ENCODE measurements around the gene EML4. TPM values are rescaled to one million over a fixed set of nuclear protein-coding genes. Genes with fewer than 3 reads are reported as not detected.
"Not testable (repeated sequence)": the region's sequence is repeated elsewhere in the genome, so short reads cannot be mapped to it uniquely, and the experiment has no call there.

The EML4 gene
- total RNA-seq, 3 donors from 2014 or later: 47.9 to 88.3 (median 66.3) TPM

DNA sequence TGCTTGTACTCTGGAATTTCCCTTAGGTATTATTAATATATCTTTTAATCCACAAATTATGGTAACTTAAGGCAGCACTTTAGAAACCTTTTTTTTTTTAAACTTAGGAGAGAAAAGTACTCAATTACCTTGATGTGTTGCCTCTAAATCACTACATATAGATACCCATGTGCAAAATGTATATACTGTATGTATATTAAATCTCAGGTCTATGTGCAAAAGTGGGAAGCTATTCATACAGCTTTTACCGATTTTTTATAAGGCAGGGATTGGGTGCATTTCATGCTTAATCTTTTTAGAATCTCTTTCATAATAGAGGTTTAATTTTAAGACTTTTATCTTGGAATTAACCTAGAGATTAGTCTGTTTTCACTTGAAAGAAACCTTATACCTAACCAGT, 3.4 kb downstream of the EML4 start:
- no peak for DNase-seq
- TF ChIP-seq, protein P1, sequence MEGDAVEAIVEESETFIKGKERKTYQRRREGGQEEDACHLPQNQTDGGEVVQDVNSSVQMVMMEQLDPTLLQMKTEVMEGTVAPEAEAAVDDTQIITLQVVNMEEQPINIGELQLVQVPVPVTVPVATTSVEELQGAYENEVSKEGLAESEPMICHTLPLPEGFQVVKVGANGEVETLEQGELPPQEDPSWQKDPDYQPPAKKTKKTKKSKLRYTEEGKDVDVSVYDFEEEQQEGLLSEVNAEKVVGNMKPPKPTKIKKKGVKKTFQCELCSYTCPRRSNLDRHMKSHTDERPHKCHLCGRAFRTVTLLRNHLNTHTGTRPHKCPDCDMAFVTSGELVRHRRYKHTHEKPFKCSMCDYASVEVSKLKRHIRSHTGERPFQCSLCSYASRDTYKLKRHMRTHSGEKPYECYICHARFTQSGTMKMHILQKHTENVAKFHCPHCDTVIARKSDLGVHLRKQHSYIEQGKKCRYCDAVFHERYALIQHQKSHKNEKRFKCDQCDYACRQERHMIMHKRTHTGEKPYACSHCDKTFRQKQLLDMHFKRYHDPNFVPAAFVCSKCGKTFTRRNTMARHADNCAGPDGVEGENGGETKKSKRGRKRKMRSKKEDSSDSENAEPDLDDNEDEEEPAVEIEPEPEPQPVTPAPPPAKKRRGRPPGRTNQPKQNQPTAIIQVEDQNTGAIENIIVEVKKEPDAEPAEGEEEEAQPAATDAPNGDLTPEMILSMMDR (IDR thresholded peaks at IDR 0.05): no peak
- intact Hi-C loops (cut with DNase I, micrococcal nuclease): no loop called here
- Histone ChIP-seq H3K4me1 (ENCODE audit: low read depth) (peaks cover 18% of the 10 kb centered on the region), H3K36me3 (ENCODE audit: low read depth) (no peaks in the 10 kb centered on the region), H3K9me3 (no peaks in the 10 kb centered on the region), H3K4me3 (no peak overlapping the region)
- ATAC-seq: no peak

- H3K4me3 ChIP-seq; DNase-seq; ATAC-seq; intact Hi-C loops (cut with DNase I, micrococcal nuclease); H3K9me3 ChIP-seq; H3K36me3 ChIP-seq (ENCODE audit: low read depth): not testable (repeated sequence)
- peaks cover 18% of the 10 kb centered on the region for H3K4me1 ChIP-seq (ENCODE audit: low read depth)
These were observed 4.3 kb downstream of the EML4 start for GRCh38 chr2:42173467-42173866.

DNA sequence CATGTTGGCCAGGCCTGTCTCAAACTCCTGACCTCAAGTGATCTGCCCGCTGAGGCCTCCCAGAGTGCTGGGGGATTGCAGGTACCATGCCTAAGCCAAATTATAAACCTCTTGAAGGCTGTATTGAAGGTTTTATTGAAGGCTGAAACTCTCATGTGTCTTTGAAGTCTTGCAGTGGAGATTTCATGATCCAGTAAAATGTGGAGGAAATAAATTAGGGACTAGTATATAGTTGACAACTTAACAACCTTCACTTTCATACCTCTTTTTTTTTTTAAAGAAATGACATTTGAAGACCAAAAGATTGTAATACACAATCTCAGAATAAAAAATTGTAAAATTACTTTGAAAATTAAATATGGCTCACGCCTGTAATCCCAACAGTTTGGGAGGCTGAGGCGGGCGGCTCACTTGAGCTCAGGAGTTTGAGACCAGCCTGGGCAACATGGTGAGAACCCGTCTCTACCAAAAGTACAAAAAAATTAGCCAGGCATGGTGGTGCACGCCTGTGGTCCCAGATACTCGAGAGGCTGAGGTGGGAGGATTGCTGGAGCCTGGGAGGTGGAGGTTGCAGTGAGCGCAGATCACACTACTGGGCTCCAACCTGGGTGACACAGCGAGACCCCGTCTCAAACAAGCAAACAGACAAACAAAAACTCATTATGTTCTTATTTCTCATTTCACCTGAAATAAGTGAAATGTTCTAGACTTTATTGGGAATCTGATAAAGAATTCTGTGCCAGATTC, 8.0 kb downstream of the EML4 start:
- Histone ChIP-seq H3K4me3 (no peak overlapping the region), H3K4me1 (ENCODE audit: low read depth) (peaks cover 10% of the 10 kb centered on the region), H3K36me3 (ENCODE audit: low read depth) (no peaks in the 10 kb centered on the region), H3K9me3 (no peaks in the 10 kb centered on the region)
- intact Hi-C loops (cut with DNase I, micrococcal nuclease): no loop called here
- TF ChIP-seq, protein P1 (IDR thresholded peaks at IDR 0.05): no peak
- ATAC-seq: no peak
- DNase-seq: no peak

DNA sequence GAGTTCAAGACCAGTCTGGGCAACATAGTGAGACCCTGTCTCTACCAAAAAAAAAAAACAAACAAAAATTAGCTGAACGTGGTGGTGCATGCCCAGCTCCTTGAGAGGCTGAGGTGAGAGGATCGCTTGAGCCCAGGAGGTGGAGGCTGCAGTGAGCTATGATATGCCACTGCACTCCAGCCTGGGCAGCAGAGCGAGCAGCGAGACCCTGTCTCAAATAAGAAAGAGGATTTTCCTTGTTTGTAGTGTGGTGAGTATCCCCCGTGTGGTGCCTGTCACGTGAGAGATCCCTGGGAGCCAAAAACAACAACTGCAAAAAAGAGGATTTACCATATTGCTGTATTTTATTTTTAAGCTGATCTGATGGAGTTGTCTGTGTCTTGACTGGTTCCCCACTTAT, 9.2 kb downstream of the EML4 start:
- H3K4me1 ChIP-seq (ENCODE audit: low read depth): peaks cover 14% of the 10 kb centered on the region
- H3K36me3 ChIP-seq (ENCODE audit: low read depth): no peaks in the 10 kb centered on the region
- no peak overlapping the region for H3K4me3 ChIP-seq
- intact Hi-C loops (cut with DNase I, micrococcal nuclease): no loop called here
- ATAC-seq (no peak), DNase-seq (no peak)
- H3K9me3 ChIP-seq: no peaks in the 10 kb centered on the region
- TF ChIP-seq, protein P1 (IDR thresholded peaks at IDR 0.05): no peak

DNA sequence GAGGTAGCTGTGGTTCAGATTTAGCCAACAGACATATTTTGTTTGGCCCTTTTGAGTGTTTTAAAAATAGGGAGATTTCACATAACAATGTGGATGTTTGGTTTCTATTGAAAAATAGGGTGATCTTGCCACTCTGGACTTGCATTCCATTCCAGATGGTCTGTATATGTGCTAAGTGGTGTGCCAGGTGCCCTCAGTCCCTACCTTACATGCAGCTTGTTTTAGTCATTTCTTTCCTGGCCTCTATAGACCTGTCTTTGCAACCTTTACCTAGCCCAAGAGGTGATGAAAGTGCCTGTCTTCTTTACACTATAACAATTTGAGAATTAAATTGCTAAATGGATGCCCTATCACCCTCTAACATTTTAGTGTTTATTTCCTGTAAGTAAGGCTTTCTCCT, 11.1 kb downstream of the EML4 start:
- intact Hi-C loops (cut with DNase I, micrococcal nuclease): no loop called here
- no peak overlapping the region for H3K4me3 ChIP-seq
- no peaks in the 10 kb centered on the region for H3K36me3 ChIP-seq (ENCODE audit: low read depth)
- TF ChIP-seq, protein P1 (IDR thresholded peaks at IDR 0.05): no peak
- peaks cover 10% of the 10 kb centered on the region for H3K4me1 ChIP-seq (ENCODE audit: low read depth)
- H3K9me3 ChIP-seq: no peaks in the 10 kb centered on the region
- no peak for ATAC-seq
- no peak for DNase-seq

DNA sequence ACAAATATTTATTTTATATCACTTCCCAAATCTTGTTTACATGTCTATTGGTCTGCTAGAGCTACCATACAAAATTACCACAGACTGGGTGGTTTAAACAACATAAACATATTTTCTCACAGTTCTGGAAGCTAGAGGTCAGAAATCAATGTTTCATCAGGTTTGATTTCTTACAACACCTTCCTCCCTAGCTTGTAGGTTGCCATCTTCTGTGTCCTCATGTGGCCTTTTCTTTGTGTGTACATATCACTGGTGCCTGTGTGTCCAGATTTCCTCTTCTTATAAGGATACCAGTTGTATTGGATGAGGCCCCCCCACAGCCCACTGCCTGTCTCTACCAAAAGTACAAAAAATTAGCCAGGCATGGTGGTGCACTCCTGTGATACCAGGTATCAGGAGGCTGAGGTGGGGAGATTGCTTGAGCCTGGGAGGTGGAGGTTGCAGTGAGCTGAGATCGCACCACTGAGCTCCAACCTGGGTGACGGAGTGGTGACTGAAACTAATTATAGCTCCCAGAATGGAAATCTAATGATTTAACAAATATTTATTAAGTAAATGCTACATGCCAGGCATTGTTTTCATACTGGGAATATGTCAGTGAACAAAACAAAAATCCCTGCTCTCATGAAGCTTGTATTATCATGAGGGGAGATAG, 13.6 kb downstream of the EML4 start:
- H3K4me3 ChIP-seq: no peak overlapping the region
- intact Hi-C loops (cut with DNase I, micrococcal nuclease): no loop called here
- DNase-seq: no peak
- ATAC-seq: no peak
- TF ChIP-seq, protein P1 (IDR thresholded peaks at IDR 0.05): no peak
- H3K4me1 ChIP-seq (ENCODE audit: low read depth): peaks cover 10% of the 10 kb centered on the region
- H3K9me3 ChIP-seq: no peaks in the 10 kb centered on the region
- H3K36me3 ChIP-seq (ENCODE audit: low read depth): no peaks in the 10 kb centered on the region
